Measurements from ENCODE around the gene KLF2. TPM values are rescaled to one million over a fixed set of nuclear protein-coding genes. Genes with fewer than 3 reads are reported as not detected.
"Not testable (repeated sequence)": the region's sequence is repeated elsewhere in the genome, so short reads cannot be mapped to it uniquely, and the experiment has no call there.

The KLF2 gene
- total and polyA plus RNA-seq, 7 donors = 3.3 to 35.4 (median 23.1) TPM

GRCh38 chr19:16340654-16341053 lies 16.0 kb downstream of the KLF2 start:
- WGBS, 3 donors = 87 to 98% (median 95%) methylated on average over 3 of the region's 3 CpGs
- H3K4me3 ChIP-seq = no peak overlapping the region
- no peaks in the 10 kb centered on the region for H3K27me3 ChIP-seq (ENCODE audit: insufficient read depth in 3 of 3, low read length in 2 of 3)
- no peaks in the 10 kb centered on the region for H3K36me3 ChIP-seq (ENCODE audit: insufficient read depth in 1 of 2, low read depth in 1 of 2)
- H3K4me1 ChIP-seq = peaks cover 43% of the 10 kb centered on the region
- ATAC-seq = no peak
- H3K27ac ChIP-seq = no peak overlapping the region
- no peak for TF ChIP-seq CTCF (IDR thresholded peaks at IDR 0.05)
- no peaks in the 10 kb centered on the region for H3K9me3 ChIP-seq
- no peak for DNase-seq
- intact Hi-C loops (cut with DNase I) = loop anchor here in 1 of 2 donors (5.0 kb wide), 1 partner anchor 37 kb away; no protein-coding TSS in a partner anchor

- no peak for TF ChIP-seq CTCF (IDR thresholded peaks at IDR 0.05)
- 25 to 30% (median 27%) methylated on average over 10 of the region's 10 CpGs for WGBS, 3 donors
- intact Hi-C loops (cut with DNase I) = loop anchor here in 1 of 2 donors (5.0 kb wide), 1 partner anchor 35 kb away; no protein-coding TSS in a partner anchor
- Histone ChIP-seq H3K36me3 (ENCODE audit: insufficient read depth in 1 of 2, low read depth in 1 of 2) (no peaks in the 10 kb centered on the region), H3K9me3 (no peaks in the 10 kb centered on the region), H3K4me3 (no peak overlapping the region), H3K27ac (peak overlapping the region; percentile 87), H3K27me3 (ENCODE audit: insufficient read depth in 3 of 3, low read length in 2 of 3) (no peaks in the 10 kb centered on the region), H3K4me1 (peaks cover 43% of the 10 kb centered on the region)
- DNase-seq = peak in 1 of 2 donors; percentile 37
- ATAC-seq = peak; percentile 83 to 89 (median 86)
Measured at GRCh38 chr19:16342002-16342715, 17.5 kb downstream of the KLF2 start.

GRCh38 chr19:16343156-16343555 lies 18.5 kb downstream of the KLF2 start:
- TF ChIP-seq CTCF (IDR thresholded peaks at IDR 0.05) = no peak
- H3K27me3 ChIP-seq (ENCODE audit: insufficient read depth in 3 of 3, low read length in 2 of 3) = no peaks in the 10 kb centered on the region
- peak overlapping the region; percentile 87 for H3K27ac ChIP-seq
- no peaks in the 10 kb centered on the region for H3K36me3 ChIP-seq (ENCODE audit: insufficient read depth in 1 of 2, low read depth in 1 of 2)
- H3K4me1 ChIP-seq = peaks cover 41% of the 10 kb centered on the region
- no peak overlapping the region for H3K4me3 ChIP-seq
- 94 to 99% (median 95%) methylated on average over 7 of the region's 7 CpGs for WGBS, 3 donors
- no peaks in the 10 kb centered on the region for H3K9me3 ChIP-seq
- DNase-seq (no peak), ATAC-seq (no peak)
- intact Hi-C loops (cut with DNase I) = loop anchor here in 1 of 2 donors (5.0 kb wide), 1 partner anchor 34 kb away; no protein-coding TSS in a partner anchor

- no peak for DNase-seq
- Histone ChIP-seq H3K27ac (peak overlapping the region; percentile 58), H3K36me3 (ENCODE audit: insufficient read depth in 1 of 2, low read depth in 1 of 2) (no peaks in the 10 kb centered on the region), H3K4me1 (peaks cover 27% of the 10 kb centered on the region), H3K4me3 (no peak overlapping the region), H3K9me3 (no peaks in the 10 kb centered on the region), H3K27me3 (ENCODE audit: insufficient read depth in 3 of 3, low read length in 2 of 3) (no peaks in the 10 kb centered on the region)
- ATAC-seq = no peak
- intact Hi-C loops (cut with DNase I) = no loop called here
- 72 to 85% (median 74%) methylated on average over 4 of the region's 4 CpGs for WGBS, 3 donors
- no peak for TF ChIP-seq CTCF (IDR thresholded peaks at IDR 0.05)
Measured at GRCh38 chr19:16345457-16345856, 20.8 kb downstream of the KLF2 start.

- Histone ChIP-seq H3K27ac (peak overlapping the region; percentile 58), H3K4me1 (peaks cover 15% of the 10 kb centered on the region)
- DNase-seq; H3K27me3 ChIP-seq (ENCODE audit: insufficient read depth in 3 of 3, low read length in 2 of 3); intact Hi-C loops (cut with DNase I); H3K9me3 ChIP-seq; H3K4me3 ChIP-seq; H3K36me3 ChIP-seq (ENCODE audit: insufficient read depth in 1 of 2, low read depth in 1 of 2); ATAC-seq: not testable (repeated sequence)
- WGBS, 3 donors = 84 to 87% (median 84%) methylated on average over 4 of the region's 4 CpGs
Measured at GRCh38 chr19:16347099-16347498, 22.5 kb downstream of the KLF2 start.

Data from psoas muscle (tissue), 8 donors.